SU-DHL-6 (cell line): ENCODE data around the gene SEZ6L2.
A peak's percentile ranks its signal among the peaks of the same experiment; 100 is the strongest.
"Not testable (repeated sequence)": the region's sequence is repeated elsewhere in the genome, so short reads cannot be mapped to it uniquely, and the experiment has no call there.

Experiments used
- H2AFZ ChIP-seq: fragments of 200-600 bp; sonication (generic); 2 replicates; pipeline ENCODE4 v1.6.1; 2014; ENCODE audit warnings: low read depth, mild to moderate bottlenecking, moderate library complexity, mixed read lengths, antibody characterized with exemption, low read length; ENCODE audit not compliant: severe bottlenecking
- H3F3A ChIP-seq: fragments of 200-600 bp; shearing (Covaris generic); 2 replicates; pipeline ENCODE4 v1.6.0; 2016; ENCODE audit warnings: antibody characterized with exemption, mild to moderate bottlenecking; ENCODE audit not compliant: insufficient read depth
- H3K27ac ChIP-seq: fragments of 200-600 bp; sonication (generic); 2 replicates; pipeline ENCODE4 v1.5.1; 2016; ENCODE audit warnings: low read depth, mild to moderate bottlenecking, low read length, moderate library complexity, mixed read lengths
- H3K27me3 ChIP-seq: fragments of 200-600 bp; sonication (generic), shearing (Covaris generic); 2 replicates; pipeline ENCODE4 v1.6.0; 2014; ENCODE audit warnings: mild to moderate bottlenecking, low read length
- H3K36me3 ChIP-seq: fragments of 200-600 bp; sonication (generic); 2 replicates; pipeline ENCODE4 v1.6.1; 2014; ENCODE audit warnings: mild to moderate bottlenecking, low read length, mixed read lengths
- H3K4me2 ChIP-seq: fragments of 300-600, 200-600 bp; shearing (Covaris generic), sonication (generic); 2 replicates; pipeline ENCODE4 v1.6.0; 2014; ENCODE audit warnings: low read length, low read depth, mild to moderate bottlenecking; ENCODE audit not compliant: poor library complexity, severe bottlenecking
- H3K4me3 ChIP-seq: fragments of 200-600 bp; sonication (generic); 2 replicates; pipeline ENCODE4 v1.5.1; 2014; ENCODE audit warnings: antibody characterized with exemption, low read length, mild to moderate bottlenecking, mixed read lengths; ENCODE audit not compliant: insufficient read depth, poor library complexity, severe bottlenecking
- H3K79me2 ChIP-seq: fragments of 200-600 bp; sonication (generic); 2 replicates; pipeline ENCODE4 v1.6.1; 2014; ENCODE audit warnings: mild to moderate bottlenecking, low read length, moderate library complexity; ENCODE audit not compliant: insufficient read depth
- H3K9ac ChIP-seq: fragments of 200-600 bp; sonication (generic); 2 replicates; pipeline ENCODE4 v1.7.0; 2014; ENCODE audit warnings: mild to moderate bottlenecking, low read length
- H3K9me2 ChIP-seq: fragments of 200-600 bp; sonication (generic); replicated peaks from 2 replicates; pipeline ENCODE4 v1.6.1; 2014; ENCODE audit warnings: low read length; ENCODE audit not compliant: insufficient read depth
- H3K9me3 ChIP-seq: fragments of 200-600 bp; sonication (generic); 2 replicates; pipeline ENCODE4 v1.6.1; 2014; ENCODE audit warnings: low read length, mixed read lengths; ENCODE audit not compliant: insufficient read depth
- H4K20me1 ChIP-seq: fragments of 200-600 bp; sonication (generic); 2 replicates; pipeline ENCODE4 v1.6.1; 2014; ENCODE audit warnings: low read depth, mild to moderate bottlenecking, antibody characterized with exemption, low read length, moderate library complexity, mixed read lengths
- CTCF ChIP-seq: fragments of 200-600 bp; sonication (generic); IDR thresholded peaks from one replicate; pipeline ENCODE4 v1.5.1; 2017; ENCODE audit warnings: antibody characterized with exemption, mild to moderate bottlenecking, low read length, moderate library complexity; ENCODE audit not compliant: insufficient read depth, poor library complexity, severe bottlenecking
- EZH2phosphoT487 ChIP-seq: fragments of 200-600 bp; sonication (generic), shearing (Covaris generic); conservative IDR thresholded peaks from 2 replicates; pipeline ENCODE4 v1.6.1; 2018; ENCODE audit warnings: mild to moderate bottlenecking, antibody characterized with exemption, low read length, moderate library complexity, mixed read lengths

SEZ6L2 gene

GRCh38 chr16:29940656-29941055 is 41.3 kb upstream of the SEZ6L2 start:
- TF ChIP-seq CTCF, result no peak
- no peak for TF ChIP-seq EZH2phosphoT487
- Histone ChIP-seq H3F3A (no peaks in the 10 kb centered on the region), H2AFZ (no peak overlapping the region), H3K27ac (no peak overlapping the region), H4K20me1 (no peaks in the 10 kb centered on the region), H3K4me2 (no peak overlapping the region), H3K4me3 (no peak overlapping the region), H3K27me3 (no peaks in the 10 kb centered on the region), H3K79me2 (no peaks in the 10 kb centered on the region), H3K9me3 (no peaks in the 10 kb centered on the region), H3K9ac (no peak overlapping the region), H3K36me3 (no peaks in the 10 kb centered on the region), H3K9me2 (no peaks in the 10 kb centered on the region)

GRCh38 chr16:29931750-29932149 is 32.4 kb upstream of the SEZ6L2 start:
- not testable (repeated sequence) for H3K9me3 ChIP-seq, H2AFZ ChIP-seq, H3K27me3 ChIP-seq, H3K4me2 ChIP-seq, H3F3A ChIP-seq, H3K9me2 ChIP-seq, H3K27ac ChIP-seq, H3K79me2 ChIP-seq, H3K36me3 ChIP-seq, H3K9ac ChIP-seq, H3K4me3 ChIP-seq, H4K20me1 ChIP-seq

GRCh38 chr16:29927070-29927905 is 27.9 kb upstream of the SEZ6L2 start:
- no peaks in the 10 kb centered on the region for H3F3A ChIP-seq
- H3K9me2 ChIP-seq, result no peaks in the 10 kb centered on the region
- no peaks in the 10 kb centered on the region for H3K36me3 ChIP-seq
- peak overlapping the region; percentile 83 for H2AFZ ChIP-seq
- no peaks in the 10 kb centered on the region for H4K20me1 ChIP-seq
- H3K9me3 ChIP-seq, result no peaks in the 10 kb centered on the region
- H3K79me2 ChIP-seq, result peaks cover 14% of the 10 kb centered on the region
- H3K27me3 ChIP-seq, result no peaks in the 10 kb centered on the region
- peak overlapping the region; percentile 59 for H3K4me3 ChIP-seq
- TF ChIP-seq CTCF, result no peak
- TF ChIP-seq EZH2phosphoT487, result no peak
- peak overlapping the region; percentile 78 for H3K4me2 ChIP-seq
- no peak overlapping the region for H3K27ac ChIP-seq
- H3K9ac ChIP-seq, result peak overlapping the region; percentile 80

GRCh38 chr16:29926711-29927052 is 27.3 kb upstream of the SEZ6L2 start:
- H3K9ac ChIP-seq, result peak overlapping the region; percentile 80
- no peaks in the 10 kb centered on the region for H3K9me3 ChIP-seq
- H3K27ac ChIP-seq, result peak overlapping the region; percentile 46
- no peaks in the 10 kb centered on the region for H4K20me1 ChIP-seq
- no peak for TF ChIP-seq CTCF
- TF ChIP-seq EZH2phosphoT487, result no peak
- H3K36me3 ChIP-seq, result no peaks in the 10 kb centered on the region
- peak overlapping the region; percentile 83 for H2AFZ ChIP-seq
- no peaks in the 10 kb centered on the region for H3F3A ChIP-seq
- no peaks in the 10 kb centered on the region for H3K27me3 ChIP-seq
- peaks cover 14% of the 10 kb centered on the region for H3K79me2 ChIP-seq
- peak overlapping the region; percentile 59 for H3K4me3 ChIP-seq
- peak overlapping the region; percentile 78 for H3K4me2 ChIP-seq
- H3K9me2 ChIP-seq, result no peaks in the 10 kb centered on the region
